Right lobe of liver (tissue), 4 donors: Measurements from ENCODE around the gene SSBP4.
"Not testable (repeated sequence)": the region's sequence is repeated elsewhere in the genome, so short reads cannot be mapped to it uniquely, and the experiment has no call there.

Source experiments
- POLR2A ChIP-seq: fragments of 450-650 bp; IDR thresholded peaks from one replicate; pipeline ENCODE4 v1.6.1; 2017; ENCODE audit warnings: antibody characterized with exemption, mild to moderate bottlenecking
- TF ChIP-seq, protein P1 (sequence below), 4 donors: fragments of 200-600 bp in 3 of 4; fragments of 450-650 bp in 1 of 4; IDR thresholded peaks; one replicate each; pipeline versions ENCODE4 v1.5.1 to v1.8.0; 2016 to 2022; ENCODE audit warnings: antibody characterized with exemption in 4 of 4, mild to moderate bottlenecking in 2 of 4
- donor health status: DM: no; HTN: no; CAD: no.
- donor health status: DM: no; HTN: no; CAD: no.
- donor health status: DM: no; HTN: yes; CAD: no.

DNA sequence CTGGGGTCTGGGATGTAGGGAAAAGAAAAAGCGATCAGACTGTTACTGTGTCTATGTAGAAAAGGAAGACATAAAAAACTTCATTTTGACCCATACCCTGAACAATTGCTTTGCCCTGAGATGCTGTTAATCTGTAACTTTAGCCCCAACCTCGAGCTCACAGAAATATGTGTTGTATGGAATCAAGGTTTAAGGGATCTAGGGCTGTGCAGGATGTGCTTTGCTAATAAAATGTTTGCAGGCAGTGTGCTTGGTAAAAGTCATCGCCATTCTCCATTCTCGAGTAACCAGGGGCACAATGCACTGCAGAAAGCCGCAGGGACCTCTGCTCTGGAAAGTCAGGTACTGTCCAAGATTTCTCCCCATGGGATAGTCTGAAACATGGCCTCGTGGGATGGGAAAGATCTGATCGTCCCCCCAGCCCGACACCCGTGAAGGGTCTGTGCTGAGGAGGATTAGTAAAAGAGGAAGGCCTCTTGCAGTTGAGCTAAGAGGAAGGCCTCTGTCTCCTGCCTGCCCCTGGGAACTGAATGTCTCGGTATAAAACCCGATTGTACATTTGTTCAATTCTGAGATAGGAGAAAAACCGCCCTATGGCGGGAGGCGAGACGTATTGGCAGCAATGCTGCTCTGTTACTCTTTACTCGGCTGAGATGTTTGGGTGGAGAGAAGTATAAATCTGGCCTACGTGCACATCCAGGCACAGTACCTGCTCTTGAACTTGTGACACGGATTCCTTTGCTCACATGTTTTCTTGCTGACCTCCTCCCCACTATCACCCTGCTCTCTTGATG is 16.5 kb upstream of the SSBP4 start:
- TF ChIP-seq POLR2A = not testable (repeated sequence)
- TF ChIP-seq, protein P1, sequence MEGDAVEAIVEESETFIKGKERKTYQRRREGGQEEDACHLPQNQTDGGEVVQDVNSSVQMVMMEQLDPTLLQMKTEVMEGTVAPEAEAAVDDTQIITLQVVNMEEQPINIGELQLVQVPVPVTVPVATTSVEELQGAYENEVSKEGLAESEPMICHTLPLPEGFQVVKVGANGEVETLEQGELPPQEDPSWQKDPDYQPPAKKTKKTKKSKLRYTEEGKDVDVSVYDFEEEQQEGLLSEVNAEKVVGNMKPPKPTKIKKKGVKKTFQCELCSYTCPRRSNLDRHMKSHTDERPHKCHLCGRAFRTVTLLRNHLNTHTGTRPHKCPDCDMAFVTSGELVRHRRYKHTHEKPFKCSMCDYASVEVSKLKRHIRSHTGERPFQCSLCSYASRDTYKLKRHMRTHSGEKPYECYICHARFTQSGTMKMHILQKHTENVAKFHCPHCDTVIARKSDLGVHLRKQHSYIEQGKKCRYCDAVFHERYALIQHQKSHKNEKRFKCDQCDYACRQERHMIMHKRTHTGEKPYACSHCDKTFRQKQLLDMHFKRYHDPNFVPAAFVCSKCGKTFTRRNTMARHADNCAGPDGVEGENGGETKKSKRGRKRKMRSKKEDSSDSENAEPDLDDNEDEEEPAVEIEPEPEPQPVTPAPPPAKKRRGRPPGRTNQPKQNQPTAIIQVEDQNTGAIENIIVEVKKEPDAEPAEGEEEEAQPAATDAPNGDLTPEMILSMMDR (IDR thresholded peaks at IDR 0.05) = not testable (repeated sequence)
